ENCODE measurements around the gene COX6A2. TPM values are rescaled to one million over a fixed set of nuclear protein-coding genes. Genes with fewer than 3 reads are reported as not detected.

The COX6A2 gene
- polyA plus RNA-seq, 2 of the 4 experiments (the other 2 are of a cell fraction) = not detected

DNA sequence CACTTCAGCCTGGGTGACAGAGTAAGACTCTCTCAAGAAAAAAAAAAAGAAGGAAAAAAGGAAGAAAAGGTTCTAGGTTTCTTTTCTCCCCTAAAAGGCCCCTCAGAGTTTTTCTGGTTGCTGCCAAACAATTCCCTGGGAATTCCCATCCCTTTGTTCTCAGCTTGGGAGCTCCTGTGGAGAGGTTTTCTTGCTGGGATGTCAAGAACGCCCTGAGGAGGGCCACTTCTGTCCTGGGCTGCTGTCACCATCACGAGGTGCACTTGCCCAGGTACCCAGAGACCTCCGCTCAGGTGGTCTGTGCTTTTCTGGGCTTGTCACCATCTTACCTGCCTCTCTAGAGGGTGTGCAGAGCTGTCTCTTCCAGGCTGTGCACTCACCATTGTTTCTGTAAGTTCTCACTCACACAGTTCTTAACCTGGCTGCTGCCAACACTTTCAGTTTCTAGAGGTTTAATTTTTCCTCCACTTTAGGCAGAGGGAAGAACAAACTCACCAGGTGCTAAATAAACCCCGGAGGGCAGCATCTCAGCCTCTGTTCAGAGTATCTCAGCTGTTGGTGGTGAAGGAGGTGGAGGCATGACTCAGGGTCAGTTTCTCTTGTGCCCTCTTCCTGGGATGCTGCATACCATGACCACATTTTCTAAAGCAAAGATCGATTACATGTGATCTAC is 2.4 kb upstream of the COX6A2 start (continued):
- TF ChIP-seq ESRRA (IDR thresholded peaks at IDR 0.05; ENCODE audit: borderline replicate concordance, low read length) = no peak

DNA sequence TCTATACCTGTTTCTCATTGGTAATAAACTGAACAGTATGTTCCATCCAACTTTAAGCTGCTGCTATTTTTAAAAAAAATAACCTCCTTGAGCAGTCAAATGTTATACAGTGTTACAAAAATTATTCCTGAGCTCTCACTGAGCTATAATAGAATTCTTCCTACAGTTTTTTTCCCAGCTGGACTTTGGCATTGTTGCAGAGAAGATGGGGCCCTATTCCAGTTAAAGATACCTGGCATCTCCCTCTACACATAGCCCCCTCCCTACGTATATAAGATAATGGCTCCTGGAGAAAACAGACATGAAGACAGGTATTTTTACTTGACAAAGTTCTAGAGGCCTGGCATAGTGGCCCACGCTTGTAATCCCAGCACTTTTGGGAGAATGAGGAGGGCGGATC is 1.6 kb upstream of the COX6A2 start:
- H3K4me3 ChIP-seq = no peak overlapping the region
- ChIA-PET CTCF (interaction anchor here (0.7 to 4.8 kb wide), 3 partner anchors 11 to 445 kb away, joined by 3 to 33 read pairs (median 11); partner anchors contain the start of gene ZNF843), POLR2A (no interaction called here)
- ATAC-seq (no peak), FAIRE-seq (no peak), DNase-seq (ENCODE audit: low read depth in 1 of 2, low spot score in 1 of 2) (no peak)
- TF ChIP-seq HOXB5 (CRISPR knock-in tag; IDR thresholded peaks at IDR 0.05) (no peak), NR3C1 (IDR thresholded peaks at IDR 0.05) (no peak), GATA3 (IDR thresholded peaks at IDR 0.05; ENCODE audit: borderline replicate concordance) (no peak), MAFK (IDR thresholded peaks at IDR 0.05; ENCODE audit: partially characterized antibody) (no peak), FOSL2 (IDR thresholded peaks at IDR 0.05) (no peak), FOSL2 (CRISPR knock-in tag; IDR thresholded peaks at IDR 0.05) (no peak), NPAS2 (CRISPR knock-in tag; IDR thresholded peaks at IDR 0.05; ENCODE audit: borderline replicate concordance) (no peak), POLR2AphosphoS2 (conservative IDR thresholded peaks at IDR 0.05; ENCODE audit: low read length) (no peak), NFE2L2 (conservative IDR thresholded peaks at IDR 0.05; ENCODE audit: low read length) (no peak), ESRRA (IDR thresholded peaks at IDR 0.05; ENCODE audit: borderline replicate concordance, low read length) (no peak), HEYL (CRISPR knock-in tag; IDR thresholded peaks at IDR 0.05) (no peak), RAD21 (conservative IDR thresholded peaks at IDR 0.05 in 1 of 2, IDR thresholded peaks at IDR 0.05 in 1 of 2) (no peak), RFX5 (IDR thresholded peaks at IDR 0.05) (no peak), RCOR1 (IDR thresholded peaks at IDR 0.05; ENCODE audit: low read depth, low read length) (no peak), RARB (CRISPR knock-in tag; IDR thresholded peaks at IDR 0.05) (no peak)
- 71% methylated on average over 3 of the region's 3 CpGs for WGBS (ENCODE audit: missing lambda C conversion rate)
- no peak overlapping the region for H3K27ac ChIP-seq
- H3K4me2 ChIP-seq = no peak overlapping the region
- H3K9me3 ChIP-seq = no peaks in the 10 kb centered on the region
- no peaks in the 10 kb centered on the region for H3K4me1 ChIP-seq

DNA sequence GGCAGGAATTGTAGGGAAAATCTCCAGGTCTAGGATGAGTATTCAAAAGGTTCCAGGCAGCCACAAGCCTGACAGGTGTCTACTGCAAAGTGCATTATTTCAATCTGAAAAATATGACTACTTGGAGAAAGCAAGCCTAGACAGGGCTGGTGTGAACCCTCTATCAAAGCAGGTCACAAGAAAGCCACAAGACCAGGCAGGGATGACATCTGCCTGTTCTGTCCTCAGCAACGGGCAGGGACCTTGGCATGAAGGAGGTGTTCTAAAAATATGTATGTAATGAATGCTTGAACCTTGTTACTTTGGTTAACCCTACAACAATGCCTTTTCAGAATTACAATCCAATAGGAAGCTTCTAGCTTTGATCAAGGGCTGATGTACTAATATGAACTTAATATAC is 1.2 kb upstream of the COX6A2 start:
- FAIRE-seq = no peak
- no peak for ATAC-seq
- Histone ChIP-seq H3K27ac (no peak overlapping the region), H3K4me3 (no peak overlapping the region), H3K4me1 (no peaks in the 10 kb centered on the region), H3K4me2 (no peak overlapping the region), H3K9me3 (no peaks in the 10 kb centered on the region)
- TF ChIP-seq CHD4 (IDR thresholded peaks at IDR 0.05; ENCODE audit: borderline replicate concordance) (no peak), RNF2 (IDR thresholded peaks at IDR 0.05; ENCODE audit: borderline replicate concordance, low read depth) (no peak), RAD21 (conservative IDR thresholded peaks at IDR 0.05 in 1 of 2, IDR thresholded peaks at IDR 0.05 in 1 of 2) (no peak), RARB (CRISPR knock-in tag; IDR thresholded peaks at IDR 0.05) (no peak)
- 12% methylated on average over 1 of the region's 1 CpG for WGBS (ENCODE audit: missing lambda C conversion rate)
- ChIA-PET CTCF (interaction anchor here (1.1 to 4.8 kb wide), 4 partner anchors 12 to 29 kb away, joined by 3 to 33 read pairs (median 8); partner anchors contain the start of genes ARMC5 and ZNF843), POLR2A (no interaction called here)
- no peak for DNase-seq (ENCODE audit: low read depth in 1 of 2, low spot score in 1 of 2)

- no peak for TF ChIP-seq MAFK (IDR thresholded peaks at IDR 0.05; ENCODE audit: partially characterized antibody)
- no peak for TF ChIP-seq EP300 (IDR thresholded peaks at IDR 0.05)
- TF ChIP-seq EHMT2 (IDR thresholded peaks at IDR 0.05; ENCODE audit: low read depth) = no peak
- TF ChIP-seq FOXS1 (CRISPR knock-in tag; IDR thresholded peaks at IDR 0.05) = no peak
- no peak for TF ChIP-seq MYC (IDR thresholded peaks at IDR 0.05; ENCODE audit: borderline replicate concordance, low read length)
- no peak for TF ChIP-seq ATOH8 (CRISPR knock-in tag; IDR thresholded peaks at IDR 0.05; ENCODE audit: low read depth)
- no peak for TF ChIP-seq KDM5A (IDR thresholded peaks at IDR 0.05)
- Histone ChIP-seq H3K4me1 (no peaks in the 10 kb centered on the region), H3K27ac (no peak overlapping the region), H3K4me3 (no peak overlapping the region), H3K9me3 (no peaks in the 10 kb centered on the region; the same call in 2 of the 3 replicates), H3K4me2 (no peak overlapping the region)
- FAIRE-seq = no peak
- WGBS (ENCODE audit: missing lambda C conversion rate) = 43% methylated on average over 7 of the region's 7 CpGs
- ChIA-PET CTCF (interaction anchor here (1.1 to 4.8 kb wide), 3 partner anchors 15 to 30 kb away, joined by 3 to 33 read pairs (median 4); partner anchors contain the start of genes ARMC5 and ZNF843), POLR2A (no interaction called here)
- ATAC-seq = no peak
- no peak for DNase-seq (ENCODE audit: low read depth in 1 of 2, low spot score in 1 of 2)
Measured at GRCh38 chr16:31428638-31429247, 583 bp upstream of the COX6A2 start.
